Measurements from ENCODE around the gene GRAMD2A. TPM values are rescaled to one million over a fixed set of nuclear protein-coding genes. Genes with fewer than 3 reads are reported as not detected.

Gene GRAMD2A
- total RNA-seq, 1 donor, result not detected

GRCh38 chr15:72167445-72167844, 30.1 kb downstream of the GRAMD2A start:
- Histone ChIP-seq H2AFZ (ENCODE audit: low read length) (no peak overlapping the region), H4K20me1 (ENCODE audit: insufficient read depth, low read length) (no peaks in the 10 kb centered on the region), H3K9me3 (ENCODE audit: low read depth, low read length) (no peaks in the 10 kb centered on the region), H3K36me3 (ENCODE audit: insufficient read depth, low read length) (no peaks in the 10 kb centered on the region), H3K4me2 (ENCODE audit: insufficient read depth, low read length) (no peak overlapping the region), H3K4me3 (ENCODE audit: insufficient read depth, low read length) (no peak overlapping the region), H3K79me2 (ENCODE audit: insufficient read depth, low read length) (no peaks in the 10 kb centered on the region), H3K27ac (ENCODE audit: low read depth, low read length) (no peak overlapping the region), H3K27me3 (ENCODE audit: insufficient read depth, low read length) (peaks cover 27% of the 10 kb centered on the region), H3K4me1 (ENCODE audit: insufficient read depth, low read length) (no peaks in the 10 kb centered on the region)
- no peak for TF ChIP-seq CTCF (IDR thresholded peaks at IDR 0.05; ENCODE audit: extremely low read depth, low read depth, low read length)
- no peak for DNase-seq (ENCODE audit: insufficient read length, low spot score, missing footprints)

- no peak for TF ChIP-seq CTCF (IDR thresholded peaks at IDR 0.05; ENCODE audit: extremely low read depth, low read depth, low read length)
- peaks cover 29% of the 10 kb centered on the region for H3K27me3 ChIP-seq (ENCODE audit: insufficient read depth, low read length)
- H2AFZ ChIP-seq (ENCODE audit: low read length), result no peak overlapping the region
- no peak overlapping the region for H3K4me2 ChIP-seq (ENCODE audit: insufficient read depth, low read length)
- H3K4me1 ChIP-seq (ENCODE audit: insufficient read depth, low read length), result no peaks in the 10 kb centered on the region
- H4K20me1 ChIP-seq (ENCODE audit: insufficient read depth, low read length), result no peaks in the 10 kb centered on the region
- peak; percentile 71 for DNase-seq (ENCODE audit: insufficient read length, low spot score, missing footprints)
- no peaks in the 10 kb centered on the region for H3K36me3 ChIP-seq (ENCODE audit: insufficient read depth, low read length)
- no peak overlapping the region for H3K27ac ChIP-seq (ENCODE audit: low read depth, low read length)
- no peak overlapping the region for H3K4me3 ChIP-seq (ENCODE audit: insufficient read depth, low read length)
- H3K79me2 ChIP-seq (ENCODE audit: insufficient read depth, low read length), result no peaks in the 10 kb centered on the region
- H3K9me3 ChIP-seq (ENCODE audit: low read depth, low read length), result no peaks in the 10 kb centered on the region
Observed at GRCh38 chr15:72166716-72167417, 30.7 kb downstream of the GRAMD2A start.

- H4K20me1 ChIP-seq (ENCODE audit: insufficient read depth, low read length), result no peaks in the 10 kb centered on the region
- no peak overlapping the region for H3K4me2 ChIP-seq (ENCODE audit: insufficient read depth, low read length)
- H3K27ac ChIP-seq (ENCODE audit: low read depth, low read length), result no peak overlapping the region
- H3K4me3 ChIP-seq (ENCODE audit: insufficient read depth, low read length), result no peak overlapping the region
- no peaks in the 10 kb centered on the region for H3K4me1 ChIP-seq (ENCODE audit: insufficient read depth, low read length)
- H3K36me3 ChIP-seq (ENCODE audit: insufficient read depth, low read length), result no peaks in the 10 kb centered on the region
- H2AFZ ChIP-seq (ENCODE audit: low read length), result no peak overlapping the region
- no peaks in the 10 kb centered on the region for H3K9me3 ChIP-seq (ENCODE audit: low read depth, low read length)
- no peak for TF ChIP-seq CTCF (IDR thresholded peaks at IDR 0.05; ENCODE audit: extremely low read depth, low read depth, low read length)
- DNase-seq (ENCODE audit: insufficient read length, low spot score, missing footprints), result no peak
- H3K27me3 ChIP-seq (ENCODE audit: insufficient read depth, low read length), result peaks cover 23% of the 10 kb centered on the region
- no peaks in the 10 kb centered on the region for H3K79me2 ChIP-seq (ENCODE audit: insufficient read depth, low read length)
Observed at GRCh38 chr15:72163719-72164118, 33.9 kb downstream of the GRAMD2A start.

- Histone ChIP-seq H3K27ac (ENCODE audit: low read depth, low read length) (no peak overlapping the region), H3K9me3 (ENCODE audit: low read depth, low read length) (no peaks in the 10 kb centered on the region), H3K4me3 (ENCODE audit: insufficient read depth, low read length) (no peak overlapping the region), H2AFZ (ENCODE audit: low read length) (no peak overlapping the region), H3K4me1 (ENCODE audit: insufficient read depth, low read length) (no peaks in the 10 kb centered on the region), H3K27me3 (ENCODE audit: insufficient read depth, low read length) (peaks cover 16% of the 10 kb centered on the region), H3K36me3 (ENCODE audit: insufficient read depth, low read length) (no peaks in the 10 kb centered on the region), H3K4me2 (ENCODE audit: insufficient read depth, low read length) (no peak overlapping the region), H3K79me2 (ENCODE audit: insufficient read depth, low read length) (no peaks in the 10 kb centered on the region), H4K20me1 (ENCODE audit: insufficient read depth, low read length) (no peaks in the 10 kb centered on the region)
- peak; percentile 58 for DNase-seq (ENCODE audit: insufficient read length, low spot score, missing footprints)
- no peak for TF ChIP-seq CTCF (IDR thresholded peaks at IDR 0.05; ENCODE audit: extremely low read depth, low read depth, low read length)
Observed at GRCh38 chr15:72162569-72162968, 35.0 kb downstream of the GRAMD2A start.
